MM.1S (cell line): ENCODE data around the gene ZNF747.

Experiments used
- CTCF ChIP-seq: fragments of 300-600 bp; sonication (generic); IDR thresholded peaks from 2 replicates; pipeline ENCODE4 v1.5.1; 2016; ENCODE audit warnings: antibody characterized with exemption, low read length, mixed read lengths
- EZH2 ChIP-seq: fragments of 300-600 bp; sonication (generic); optimal IDR thresholded peaks from 2 replicates; pipeline ENCODE3; 2017; ENCODE audit warnings: low read depth, mild to moderate bottlenecking, antibody characterized with exemption, low read length, mixed read lengths
- EZH2phosphoT487 ChIP-seq: fragments of 300-600 bp; sonication (generic); IDR thresholded peaks from 2 replicates; pipeline ENCODE4 v1.6.1; 2018; ENCODE audit warnings: antibody characterized with exemption, low read length

- TF ChIP-seq CTCF (no peak), EZH2phosphoT487 (no peak), EZH2 (no peak)
These were observed 18.8 kb upstream of the ZNF747 start for GRCh38 chr16:30553393-30553899.
